ENCODE data around the gene SAP30. TPM values are rescaled to one million over a fixed set of nuclear protein-coding genes. Genes with fewer than 3 reads are reported as not detected.

The SAP30 gene
- total RNA-seq, 1 donor from 2014 or later = 16.8 TPM

- no peak for TF ChIP-seq CTCF (IDR thresholded peaks at IDR 0.05; ENCODE audit: unreplicated experiment)
- H3K4me3 Mint-ChIP-seq = no peak overlapping the region
Observed at GRCh38 chr4:173410079-173410478, 39.3 kb downstream of the SAP30 start.

GRCh38 chr4:173411106-173411693, 40.4 kb downstream of the SAP30 start:
- no peak overlapping the region for H3K27ac Mint-ChIP-seq
- DNase-seq (ENCODE audit: low spot score in 2 of 2, unreplicated experiment in 2 of 2) = no peak
- no peak for TF ChIP-seq CTCF (IDR thresholded peaks at IDR 0.05; ENCODE audit: unreplicated experiment)

More at GRCh38 chr4:173410079-173410478, 39.3 kb downstream of the SAP30 start:
- no peaks in the 10 kb centered on the region for H3K27me3 Mint-ChIP-seq (ENCODE audit: low read depth)
- no peak for DNase-seq (ENCODE audit: low spot score in 2 of 2, unreplicated experiment in 2 of 2)
- H3K36me3 Mint-ChIP-seq = peaks cover 14% of the 10 kb centered on the region
- no peak overlapping the region for H3K27ac Mint-ChIP-seq
- peaks cover 11% of the 10 kb centered on the region for H3K9me3 Mint-ChIP-seq
- peaks cover 3% of the 10 kb centered on the region for H3K4me1 Mint-ChIP-seq

GRCh38 chr4:173413036-173413435, 42.3 kb downstream of the SAP30 start:
- Mint-ChIP-seq H3K4me1 (peaks cover 9% of the 10 kb centered on the region), H3K4me3 (no peak overlapping the region), H3K36me3 (no peaks in the 10 kb centered on the region), H3K27me3 (ENCODE audit: low read depth) (no peaks in the 10 kb centered on the region), H3K9me3 (no peaks in the 10 kb centered on the region), H3K27ac (no peak overlapping the region)
- TF ChIP-seq CTCF (IDR thresholded peaks at IDR 0.05; ENCODE audit: unreplicated experiment) = no peak
- DNase-seq (ENCODE audit: low spot score in 2 of 2, unreplicated experiment in 2 of 2) = no peak

More at GRCh38 chr4:173411106-173411693, 40.4 kb downstream of the SAP30 start:
- H3K4me3 Mint-ChIP-seq = no peak overlapping the region
- H3K4me1 Mint-ChIP-seq = peaks cover 9% of the 10 kb centered on the region
- peaks cover 4% of the 10 kb centered on the region for H3K9me3 Mint-ChIP-seq
- peaks cover 4% of the 10 kb centered on the region for H3K36me3 Mint-ChIP-seq
- H3K27me3 Mint-ChIP-seq (ENCODE audit: low read depth) = no peaks in the 10 kb centered on the region

- H3K27me3 Mint-ChIP-seq (ENCODE audit: low read depth) = peaks cover 4% of the 10 kb centered on the region
Observed at GRCh38 chr4:173414456-173414855, 43.7 kb downstream of the SAP30 start.

GRCh38 chr4:173415092-173415491, 44.3 kb downstream of the SAP30 start:
- no peak for DNase-seq (ENCODE audit: low spot score in 2 of 2, unreplicated experiment in 2 of 2)
- H3K4me3 Mint-ChIP-seq = no peak overlapping the region
- H3K9me3 Mint-ChIP-seq = no peaks in the 10 kb centered on the region
- no peak overlapping the region for H3K27ac Mint-ChIP-seq
- TF ChIP-seq CTCF (IDR thresholded peaks at IDR 0.05; ENCODE audit: unreplicated experiment) = no peak
- no peaks in the 10 kb centered on the region for H3K36me3 Mint-ChIP-seq
- peaks cover 4% of the 10 kb centered on the region for H3K27me3 Mint-ChIP-seq (ENCODE audit: low read depth)
- peaks cover 9% of the 10 kb centered on the region for H3K4me1 Mint-ChIP-seq

More at GRCh38 chr4:173414456-173414855, 43.7 kb downstream of the SAP30 start:
- Mint-ChIP-seq H3K27ac (no peak overlapping the region), H3K9me3 (no peaks in the 10 kb centered on the region), H3K4me3 (no peak overlapping the region), H3K4me1 (peaks cover 9% of the 10 kb centered on the region), H3K36me3 (no peaks in the 10 kb centered on the region)
- DNase-seq (ENCODE audit: low spot score in 2 of 2, unreplicated experiment in 2 of 2) = no peak
- TF ChIP-seq CTCF (IDR thresholded peaks at IDR 0.05; ENCODE audit: unreplicated experiment) = no peak
